NCI-H748 (cell line): ENCODE data around the gene ZNF629.

Source experiments
- DNase-seq: peaks from one replicate; lab custom pipeline; 2025; ENCODE audit not compliant: unreplicated experiment; lab: John Stamatoyannopoulos, UW

The ZNF629 gene

DNA sequence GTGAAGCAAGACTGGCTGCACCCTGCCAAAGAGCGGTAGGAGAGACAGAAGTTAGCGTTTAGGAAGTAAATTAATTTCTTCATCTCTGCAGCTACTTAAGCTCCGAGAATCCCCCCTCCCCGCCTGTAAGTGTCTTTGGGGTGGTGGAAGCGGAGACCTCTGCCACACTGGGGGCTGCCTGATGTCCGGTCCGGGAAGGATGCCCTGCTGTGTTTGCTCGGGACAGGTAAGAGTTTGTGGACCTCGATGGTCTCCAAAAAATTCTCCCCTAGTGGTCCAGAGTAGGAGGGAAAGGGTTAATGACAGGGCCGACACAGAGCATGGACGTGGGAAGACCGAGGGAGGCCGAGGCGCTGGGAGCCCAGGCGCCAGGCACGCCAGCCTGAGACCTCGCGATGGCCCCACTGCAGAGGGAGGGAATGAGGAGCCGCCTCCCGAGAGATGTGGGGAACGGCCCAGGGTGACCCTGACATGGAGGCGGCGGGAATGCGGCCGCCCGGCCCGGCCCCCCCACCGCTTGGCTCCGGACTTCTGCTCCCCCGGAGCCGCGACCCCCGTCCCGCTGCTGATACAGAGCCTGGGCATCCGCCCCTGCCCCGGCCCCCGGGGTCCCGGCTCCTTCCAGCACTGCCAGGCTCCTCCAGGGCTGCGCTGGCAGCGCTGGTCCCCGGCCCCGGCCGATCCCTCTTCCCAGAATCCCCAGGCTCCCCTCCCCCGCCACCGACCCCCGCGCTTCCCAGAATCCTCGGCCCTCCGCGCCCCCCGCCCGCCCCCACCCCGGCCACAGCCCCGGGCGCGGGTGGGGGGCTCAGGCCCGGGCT is 680 bp downstream of the ZNF629 start:
- DNase-seq, result peak; percentile 32

DNA sequence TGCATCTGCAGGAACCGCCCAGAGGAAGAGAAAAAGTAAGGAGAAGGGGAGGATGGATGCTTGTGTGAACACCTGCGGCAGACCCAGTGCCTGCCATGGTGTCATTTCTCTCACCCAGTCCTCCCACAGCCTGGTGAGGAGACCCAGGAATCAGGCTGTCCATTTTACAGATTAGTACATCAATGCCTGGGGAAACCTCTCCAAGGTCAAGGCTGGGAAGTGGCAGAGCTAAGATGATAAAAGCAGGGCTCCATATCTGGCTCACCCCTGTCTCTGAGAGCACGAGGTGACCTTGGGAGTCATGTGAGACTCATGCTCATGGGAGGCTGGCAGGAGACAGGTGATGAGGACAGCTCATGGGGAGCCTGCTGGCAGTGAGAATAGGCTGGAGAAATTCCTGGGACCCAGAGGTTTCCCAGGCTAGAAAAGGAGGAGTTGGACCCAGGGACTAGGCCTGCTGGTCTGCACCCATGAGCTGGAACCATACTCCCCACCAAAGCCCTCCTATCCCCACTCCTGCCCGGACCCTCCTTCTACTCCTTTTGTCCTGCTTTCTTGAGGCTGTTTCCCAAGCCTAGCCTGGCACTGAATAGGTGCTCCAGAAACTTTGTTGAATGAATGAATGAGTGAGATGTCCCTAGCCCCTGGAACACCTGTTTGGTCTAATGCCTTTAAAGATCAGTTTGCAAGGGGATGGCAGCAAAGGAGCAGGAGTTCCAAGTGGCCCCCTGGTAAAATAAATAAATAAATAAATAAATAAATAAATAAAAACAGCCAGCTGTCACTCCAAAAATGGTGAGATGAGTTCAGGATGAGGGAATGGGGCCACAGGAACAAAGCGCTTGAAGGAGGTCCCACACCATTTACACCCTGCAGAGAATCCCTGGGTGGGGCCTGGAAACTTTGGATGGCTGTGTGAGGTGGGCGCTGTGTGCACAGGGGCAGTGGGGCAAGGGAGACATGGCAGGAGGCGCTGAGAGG is 1.6 kb downstream of the ZNF629 start:
- DNase-seq, result no peak

DNA sequence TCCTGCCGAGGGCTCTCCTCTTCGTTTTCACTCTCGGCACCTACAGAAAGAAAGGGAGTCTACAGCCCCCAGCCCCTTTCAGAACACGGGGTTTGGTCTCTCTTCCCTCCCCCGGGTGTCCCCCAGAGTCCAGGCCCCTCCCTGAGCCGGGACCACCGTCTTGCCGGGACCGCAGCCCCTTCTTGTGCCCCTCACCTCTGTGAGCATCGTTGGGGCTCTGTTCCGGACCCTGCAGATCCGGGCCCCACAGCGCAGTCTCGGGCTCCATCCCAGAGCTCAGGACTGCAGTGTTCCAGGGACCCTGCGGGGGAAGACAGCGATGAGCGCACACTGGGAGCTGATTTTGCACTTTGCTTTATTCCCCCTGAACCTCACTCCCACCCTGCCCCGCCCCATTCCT is 2.8 kb downstream of the ZNF629 start:
- no peak for DNase-seq

DNA sequence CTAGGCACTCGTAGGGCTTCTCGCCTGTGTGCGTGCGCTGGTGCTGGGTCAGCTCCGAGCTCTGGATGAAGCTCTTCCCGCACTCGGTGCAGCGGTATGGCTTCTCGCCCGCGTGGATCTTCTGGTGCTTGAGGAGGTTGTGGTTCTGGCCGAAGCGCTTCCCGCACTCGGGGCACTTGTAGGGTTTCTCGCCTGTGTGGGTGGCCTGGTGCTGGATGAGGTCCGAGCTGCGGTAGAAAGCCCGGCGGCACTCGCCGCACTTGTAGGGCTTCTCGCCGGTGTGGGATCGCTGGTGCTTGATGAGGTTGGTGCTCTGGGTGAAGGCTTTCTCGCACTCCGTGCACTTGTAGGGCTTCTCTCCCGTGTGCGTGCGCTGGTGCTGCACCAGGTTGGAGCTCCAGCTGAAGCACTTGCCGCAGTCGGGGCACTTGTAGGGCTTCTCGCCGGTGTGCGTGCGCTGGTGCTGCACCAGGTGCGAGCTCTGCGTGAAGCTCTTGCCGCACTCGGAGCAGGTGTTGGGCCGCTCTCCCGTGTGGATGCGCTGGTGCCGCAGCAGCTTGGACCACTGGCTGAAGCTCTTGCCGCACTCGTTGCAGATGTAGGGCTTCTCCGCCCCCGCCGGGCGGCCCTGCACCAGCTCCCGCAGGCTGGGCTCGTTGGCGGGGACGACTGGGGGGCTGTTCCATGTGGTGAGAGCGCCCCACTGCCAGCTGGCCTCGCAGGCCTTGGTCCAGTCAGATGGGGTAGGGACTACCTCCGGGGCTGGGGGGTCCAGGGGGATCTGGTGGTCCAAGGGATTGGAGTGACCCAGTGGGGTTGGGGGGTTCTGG is 3.5 kb downstream of the ZNF629 start:
- DNase-seq, result no peak

DNA sequence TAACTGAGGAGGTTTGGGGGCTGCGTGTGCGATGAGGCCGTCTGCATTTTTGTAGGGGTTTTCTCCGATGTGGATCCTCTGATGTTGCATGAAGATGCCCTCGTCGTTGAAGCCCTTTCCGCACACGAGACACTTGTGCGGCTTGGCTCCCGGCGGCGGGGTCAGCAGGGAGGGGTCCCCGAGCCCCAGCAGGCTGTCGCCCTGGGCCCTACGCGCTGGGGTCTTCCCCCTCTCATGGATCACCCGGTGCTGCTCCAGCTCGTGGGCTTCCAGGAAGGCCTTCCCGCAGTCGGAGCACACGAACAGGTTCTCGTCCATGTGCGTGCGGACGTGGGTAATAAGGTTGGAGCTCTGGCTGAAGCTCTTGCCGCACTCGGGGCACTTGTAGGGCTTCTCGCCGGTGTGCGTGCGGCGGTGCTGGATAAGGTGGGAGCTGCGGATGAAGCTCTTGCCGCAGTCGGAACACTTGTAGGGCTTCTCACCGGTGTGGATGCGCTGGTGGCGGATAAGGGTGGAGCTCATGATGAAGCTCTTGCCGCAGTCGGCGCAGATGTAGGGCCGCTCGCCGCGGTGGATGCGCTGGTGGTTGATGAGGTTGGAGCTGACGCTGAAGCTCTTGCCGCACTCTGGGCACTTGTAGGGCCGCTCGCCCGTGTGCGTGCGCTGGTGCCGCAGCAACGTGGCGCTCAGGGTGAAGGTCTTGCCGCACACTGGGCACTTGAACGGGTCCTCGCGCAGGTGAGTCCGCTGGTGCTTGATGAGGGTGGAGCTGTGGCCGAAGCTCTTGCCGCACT is 4.3 kb downstream of the ZNF629 start:
- DNase-seq, result no peak

DNA sequence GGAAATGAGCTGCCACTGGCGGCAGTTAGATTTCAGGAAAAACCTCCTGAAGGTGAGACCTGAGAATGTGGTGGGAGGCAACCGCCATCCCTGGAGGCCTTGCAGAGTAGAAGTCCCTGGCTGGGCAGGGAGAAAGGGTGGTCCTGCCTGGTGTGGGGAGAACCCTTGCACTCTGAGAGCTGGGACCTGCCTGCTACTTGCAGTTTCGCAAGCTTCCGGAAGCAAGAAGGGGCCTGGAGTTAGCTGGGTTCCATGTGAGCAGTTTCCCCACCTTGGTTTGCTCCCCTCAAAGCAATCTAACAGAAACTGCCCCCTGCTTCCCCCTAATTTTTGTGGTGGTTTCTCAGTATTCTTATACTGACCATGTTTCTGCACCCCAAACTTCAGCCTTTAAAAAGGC is 6.5 kb downstream of the ZNF629 start:
- no peak for DNase-seq

DNA sequence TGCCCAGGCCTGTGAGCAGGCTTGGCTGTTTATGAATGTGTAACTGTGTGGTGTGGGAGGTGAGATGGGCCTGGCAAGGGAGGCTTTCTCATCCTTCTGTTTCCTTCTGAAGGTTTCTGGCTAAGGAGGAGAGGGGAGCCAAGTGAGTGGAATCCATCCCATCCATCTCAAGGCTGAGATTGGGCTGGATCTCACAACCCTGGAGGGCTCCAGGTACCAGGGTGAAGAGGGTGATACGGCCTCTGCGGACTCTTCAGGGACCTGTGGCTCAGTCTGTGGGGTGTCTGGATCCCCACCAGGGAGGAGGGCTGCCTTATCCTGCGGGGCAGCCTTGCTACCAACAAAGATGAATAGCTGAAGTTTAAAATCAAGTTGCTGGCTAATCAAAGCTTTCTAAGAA is 7.0 kb downstream of the ZNF629 start:
- DNase-seq, result no peak

DNA sequence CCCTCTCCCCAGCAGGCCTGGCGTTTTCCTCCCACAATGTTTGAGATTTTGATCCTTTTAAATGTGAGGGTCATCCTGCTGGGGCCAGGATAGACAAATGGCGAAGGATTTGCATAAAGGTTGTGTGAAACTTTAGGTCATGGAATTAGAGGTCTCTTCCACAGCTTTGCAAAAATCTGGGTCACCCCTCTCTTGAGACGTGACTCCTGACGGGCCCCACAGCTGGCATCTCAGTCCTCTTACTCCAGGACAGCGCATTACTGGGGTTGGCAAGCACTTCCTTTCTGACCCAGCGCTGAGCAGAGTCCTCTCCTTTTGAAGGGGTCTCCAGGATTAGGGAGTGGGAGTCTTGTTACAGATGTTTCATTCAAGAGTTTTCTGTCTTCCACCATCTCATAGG is 7.4 kb downstream of the ZNF629 start:
- DNase-seq, result no peak

DNA sequence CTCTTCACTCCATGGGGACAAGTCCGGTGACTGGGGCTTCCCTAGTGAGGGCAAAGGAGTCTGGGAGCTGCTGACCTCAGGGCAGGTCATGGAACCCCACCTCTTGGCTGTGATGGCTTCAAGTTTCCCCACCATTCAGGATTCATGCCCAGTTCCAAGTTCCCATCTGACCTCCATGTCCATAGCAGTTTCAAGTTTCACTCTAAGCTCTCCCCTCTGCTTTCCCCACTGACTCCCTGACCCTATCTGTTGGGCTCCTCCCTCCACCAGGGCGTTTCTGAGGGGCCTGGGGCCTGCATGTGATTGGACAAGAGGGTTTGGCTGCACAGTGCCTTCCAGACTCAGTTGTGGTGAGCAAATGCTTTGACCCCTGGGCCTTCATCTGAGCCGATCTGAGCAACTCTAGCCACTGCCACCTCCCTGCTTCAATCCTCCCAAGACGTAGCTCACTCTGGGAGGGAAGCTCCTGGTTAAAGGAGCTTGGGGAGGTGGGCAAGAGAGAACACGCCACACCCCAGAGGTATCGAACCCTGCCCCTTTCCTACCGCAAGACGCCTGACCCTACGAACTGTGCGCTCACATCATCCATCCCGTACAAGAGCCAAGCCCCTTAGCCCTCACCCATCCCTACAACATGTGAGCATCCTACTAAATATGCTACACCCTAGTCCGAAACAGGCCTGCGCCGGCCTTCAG is 8.3 kb downstream of the ZNF629 start:
- no peak for DNase-seq

DNA sequence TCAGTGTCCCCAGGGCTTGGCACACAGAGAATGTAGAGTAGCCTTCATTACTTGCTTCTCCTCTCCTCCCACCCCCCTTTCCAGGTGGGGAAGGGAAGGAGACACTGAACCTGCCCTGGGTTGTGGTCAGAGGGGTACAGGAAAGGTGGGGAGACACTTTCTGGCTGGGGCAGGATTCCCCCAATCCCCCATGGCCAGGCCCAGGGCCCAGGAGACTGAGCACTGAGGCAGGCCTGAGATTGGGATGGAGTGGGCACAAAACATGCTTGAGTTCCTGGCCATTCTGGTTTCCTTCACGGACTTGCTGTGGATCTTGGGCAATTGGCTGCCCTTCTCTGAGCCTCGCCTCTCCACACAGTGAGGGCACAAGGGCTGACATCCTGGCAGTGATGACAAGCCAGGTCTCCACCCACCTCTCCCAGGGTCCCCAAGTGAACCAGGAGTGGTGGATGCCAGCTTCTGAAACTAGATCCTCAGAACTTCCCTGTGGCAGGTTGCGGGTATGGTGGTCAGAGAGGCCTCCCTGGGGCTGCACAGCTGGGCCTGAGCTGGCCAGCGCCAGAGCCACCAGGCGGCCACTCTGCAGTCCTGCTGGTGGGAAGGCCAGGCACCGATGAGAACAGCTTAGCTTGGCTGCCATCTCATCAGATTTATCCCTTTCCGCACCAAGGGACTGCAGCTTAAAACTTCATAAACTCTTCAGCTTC is 9.3 kb downstream of the ZNF629 start:
- no peak for DNase-seq

DNA sequence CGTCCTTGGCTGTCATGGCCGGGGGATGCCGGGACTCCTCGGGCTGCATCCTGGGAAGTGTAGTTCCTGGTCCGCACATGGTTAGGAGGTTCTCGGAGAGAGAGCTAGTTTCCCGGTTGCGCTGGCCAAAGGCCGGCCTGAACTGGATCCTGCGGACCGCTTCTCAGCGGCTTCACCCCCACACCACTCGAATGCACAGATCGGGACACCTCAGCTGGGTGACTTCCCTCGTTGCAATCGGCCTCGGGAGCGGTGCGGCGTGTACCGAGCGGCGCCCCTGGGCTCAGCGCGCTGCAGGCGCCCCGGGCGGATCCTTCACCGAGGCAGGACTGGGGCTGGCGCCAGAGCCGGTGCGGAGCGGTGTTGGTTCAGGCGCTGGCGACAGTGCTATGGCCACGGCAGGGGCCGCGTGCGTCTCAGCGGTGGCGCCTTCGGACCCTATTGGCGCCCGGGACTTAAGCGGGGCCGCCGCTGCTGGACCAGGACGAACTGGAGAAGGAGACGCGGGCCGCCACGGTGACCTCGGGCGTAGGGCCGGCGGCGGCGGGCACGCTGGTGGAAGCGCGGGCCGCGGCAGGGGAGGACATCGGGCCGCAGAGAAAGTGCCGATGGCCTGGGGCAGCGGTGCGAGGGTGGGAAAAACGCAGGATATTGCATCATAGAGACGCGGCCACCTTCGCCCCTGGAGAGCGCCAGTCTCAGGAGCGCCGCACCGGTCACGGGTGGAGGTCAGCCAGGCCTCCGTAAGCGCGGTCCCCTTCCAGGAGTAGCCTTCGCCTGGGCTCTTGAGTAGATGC is 11.4 kb downstream of the ZNF629 start:
- DNase-seq, result peak; percentile 71

DNA sequence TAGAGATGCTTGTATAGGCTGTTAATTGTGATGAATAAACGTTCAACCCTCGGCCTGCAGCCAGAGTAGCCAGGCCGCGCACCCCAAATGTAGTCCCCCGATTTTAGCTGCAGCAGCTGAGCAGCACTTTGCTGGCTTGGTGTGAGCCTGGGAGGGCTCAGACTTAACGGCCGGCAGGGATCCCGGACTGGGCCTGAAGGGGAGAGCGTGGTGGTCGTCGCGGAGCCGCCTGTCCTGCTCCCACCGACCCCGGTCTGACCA is 11.9 kb downstream of the ZNF629 start:
- DNase-seq, result no peak

DNA sequence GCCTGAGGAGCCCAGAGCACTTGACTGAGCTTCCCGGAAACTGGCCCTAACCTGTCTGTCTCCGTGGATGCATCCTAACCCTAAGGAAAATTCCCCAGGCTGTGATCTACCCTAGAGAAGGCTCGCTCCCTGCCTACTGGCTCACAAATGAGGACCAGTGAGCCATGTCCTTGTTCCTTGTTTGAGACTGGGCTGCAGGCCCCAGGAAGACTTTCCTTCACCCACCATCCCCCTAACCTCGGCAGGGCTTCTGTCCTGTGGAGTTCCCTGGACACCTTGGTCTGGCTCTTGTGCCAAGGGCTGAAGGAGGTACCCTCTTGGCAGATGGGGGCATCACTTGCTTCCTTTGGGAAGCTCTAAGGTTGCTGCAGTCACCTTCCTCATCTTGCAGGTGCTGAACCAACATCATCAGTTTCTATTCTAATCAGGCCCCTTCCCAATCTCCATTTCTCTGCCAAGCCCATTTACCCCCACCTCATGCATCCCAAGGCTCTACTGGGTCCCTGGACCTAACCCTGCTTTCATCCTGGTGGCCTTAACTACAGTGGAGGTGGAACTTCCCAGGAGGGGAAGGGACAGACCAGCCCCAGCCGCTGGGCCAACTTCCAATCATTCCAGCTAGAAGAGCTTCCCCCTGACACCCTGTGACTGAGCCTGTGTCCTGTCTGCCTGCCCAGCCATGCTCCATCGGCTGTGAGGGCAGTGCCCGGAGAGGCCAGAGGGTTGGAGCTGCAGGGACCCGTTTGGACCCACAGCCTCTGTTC is 12.5 kb downstream of the ZNF629 start:
- DNase-seq, result no peak

DNA sequence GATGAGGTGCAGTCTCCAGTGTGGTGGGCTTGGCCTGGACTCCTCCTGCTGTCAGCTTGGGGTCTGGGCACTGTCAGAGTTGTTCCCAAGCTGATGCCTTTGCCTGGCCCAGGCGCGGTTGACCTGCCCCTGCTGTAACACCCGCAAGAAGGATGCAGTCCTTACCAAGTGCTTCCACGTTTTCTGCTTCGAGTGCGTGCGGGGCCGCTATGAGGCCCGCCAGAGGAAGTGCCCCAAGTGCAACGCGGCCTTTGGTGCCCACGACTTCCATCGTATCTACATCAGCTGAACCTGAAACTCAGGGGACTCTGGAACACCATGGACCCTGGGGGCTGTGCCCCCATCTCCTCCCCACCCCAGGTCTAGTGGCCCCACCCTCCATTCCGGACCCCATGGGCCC is 13.2 kb downstream of the ZNF629 start:
- no peak for DNase-seq

DNA sequence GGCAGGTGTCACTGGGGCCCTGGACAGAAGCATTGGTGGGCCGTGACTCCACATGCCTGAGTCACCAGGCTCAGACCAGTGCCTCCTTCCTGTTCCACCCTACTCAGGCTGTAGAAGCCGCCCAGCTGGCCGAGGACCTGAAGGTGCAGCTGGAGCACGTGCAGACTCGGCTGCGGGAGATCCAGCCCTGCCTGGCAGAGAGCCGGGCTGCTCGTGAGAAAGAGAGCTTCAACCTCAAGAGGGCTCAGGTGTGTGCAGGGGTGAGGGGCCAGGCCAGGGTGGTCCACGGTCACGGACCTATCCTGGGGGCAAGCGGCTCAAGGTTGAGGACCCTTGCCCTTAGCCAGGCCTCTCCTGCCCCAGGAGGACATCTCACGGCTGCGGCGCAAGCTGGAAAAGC is 15.3 kb downstream of the ZNF629 start:
- no peak for DNase-seq

DNA sequence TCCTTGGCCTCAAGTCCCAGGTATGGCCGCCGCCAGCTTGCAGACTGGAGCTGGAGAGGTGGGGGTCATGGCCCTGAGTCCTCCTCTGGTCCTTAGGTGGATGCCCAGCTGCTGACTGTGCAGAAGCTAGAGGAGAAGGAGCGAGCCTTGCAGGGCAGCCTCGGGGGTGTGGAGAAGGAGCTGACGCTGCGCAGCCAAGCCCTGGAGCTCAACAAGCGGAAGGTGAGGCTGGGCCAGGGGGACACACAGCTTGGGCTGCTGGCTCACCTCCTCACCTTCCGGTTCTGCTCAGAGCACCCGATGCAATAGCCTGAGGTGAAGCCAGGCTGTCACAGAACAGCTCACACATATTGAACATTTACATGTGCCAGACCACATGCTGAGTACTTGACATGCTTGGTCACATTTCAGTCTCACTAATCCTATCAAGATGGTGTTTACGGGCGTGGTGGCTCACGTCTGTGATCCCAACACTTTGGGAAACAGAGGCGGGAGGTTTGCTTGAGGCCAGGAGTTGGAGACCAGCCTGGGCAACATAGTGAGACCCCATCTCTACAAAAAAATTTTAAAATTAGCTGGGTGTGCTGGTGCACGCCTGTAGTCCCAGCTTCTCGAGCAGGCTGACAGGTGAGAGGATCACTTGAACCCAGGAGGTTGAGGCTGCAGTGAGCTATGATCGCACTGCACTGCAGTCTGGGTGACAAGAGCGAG is 17.5 kb downstream of the ZNF629 start:
- no peak for DNase-seq

DNA sequence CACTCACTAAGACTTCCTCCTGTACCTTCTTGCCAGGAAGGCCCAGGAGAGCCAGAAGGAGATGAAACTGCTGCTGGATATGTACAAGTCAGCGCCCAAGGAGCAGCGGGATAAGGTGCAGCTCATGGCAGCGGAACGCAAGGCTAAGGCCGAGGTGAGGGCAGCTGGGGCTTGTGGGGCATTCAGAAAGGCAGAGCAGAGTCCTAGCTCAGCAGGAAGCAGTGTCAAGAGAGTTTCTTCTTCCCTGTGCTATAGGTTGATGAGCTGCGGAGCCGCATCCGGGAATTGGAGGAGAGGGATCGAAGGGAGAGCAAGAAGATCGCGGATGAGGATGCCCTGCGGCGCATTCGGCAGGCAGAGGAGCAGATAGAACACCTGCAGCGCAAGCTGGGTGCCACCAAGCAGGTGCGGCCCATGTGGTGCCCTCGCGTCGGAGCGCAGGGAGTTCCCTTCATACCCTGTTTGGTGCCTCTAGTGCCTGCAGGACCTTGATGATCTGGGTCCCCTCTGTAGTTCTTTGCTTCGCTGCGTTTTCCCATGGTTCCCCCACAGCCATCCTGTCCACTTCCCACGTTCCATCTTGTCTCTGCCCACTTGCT is 18.3 kb downstream of the ZNF629 start:
- DNase-seq, result no peak
